NCI-H69 (cell line): Measurements from ENCODE around the gene DOCK1.

Source experiments
- DNase-seq: peaks from one replicate; lab custom pipeline; 2025; lab: John Stamatoyannopoulos, UW

Gene DOCK1

GRCh38 chr10:127012071-127012768 is 107.0 kb downstream of the DOCK1 start:
- DNase-seq, result no peak

GRCh38 chr10:127012769-127013152 is 107.5 kb downstream of the DOCK1 start:
- peak; percentile 62 for DNase-seq

- DNase-seq, result peak; percentile 44
These were observed 108.0 kb downstream of the DOCK1 start for GRCh38 chr10:127013211-127013656.

- DNase-seq, result no peak
These were observed 108.7 kb downstream of the DOCK1 start for GRCh38 chr10:127013691-127014473.

- DNase-seq, result no peak
These were observed 109.4 kb downstream of the DOCK1 start for GRCh38 chr10:127014671-127015070.

- DNase-seq, result no peak
These were observed 110.1 kb downstream of the DOCK1 start for GRCh38 chr10:127015373-127015772.

GRCh38 chr10:127016331-127016730 is 111.1 kb downstream of the DOCK1 start:
- DNase-seq, result no peak

- DNase-seq, result no peak
These were observed 112.5 kb downstream of the DOCK1 start for GRCh38 chr10:127017541-127018297.

- DNase-seq, result no peak
These were observed 113.0 kb downstream of the DOCK1 start for GRCh38 chr10:127018298-127018650.

- no peak for DNase-seq
These were observed 113.5 kb downstream of the DOCK1 start for GRCh38 chr10:127018766-127019165.

GRCh38 chr10:127020260-127020659 is 115.0 kb downstream of the DOCK1 start:
- no peak for DNase-seq

- no peak for DNase-seq
These were observed 116.6 kb downstream of the DOCK1 start for GRCh38 chr10:127021801-127022200.

- DNase-seq, result no peak
These were observed 119.6 kb downstream of the DOCK1 start for GRCh38 chr10:127024685-127025435.

- DNase-seq, result no peak
These were observed 122.6 kb downstream of the DOCK1 start for GRCh38 chr10:127027786-127028185.

GRCh38 chr10:127028556-127028955 is 123.3 kb downstream of the DOCK1 start:
- DNase-seq, result no peak

- no peak for DNase-seq
These were observed 123.8 kb downstream of the DOCK1 start for GRCh38 chr10:127029061-127029460.

- no peak for DNase-seq
These were observed 128.2 kb downstream of the DOCK1 start for GRCh38 chr10:127033216-127034033.

GRCh38 chr10:127034034-127034633 is 128.9 kb downstream of the DOCK1 start:
- DNase-seq, result no peak

- DNase-seq, result no peak
These were observed 129.6 kb downstream of the DOCK1 start for GRCh38 chr10:127034790-127035189.

- no peak for DNase-seq
These were observed 130.6 kb downstream of the DOCK1 start for GRCh38 chr10:127035827-127036226.

GRCh38 chr10:127036987-127037386 is 131.8 kb downstream of the DOCK1 start:
- no peak for DNase-seq
